Measurements from ENCODE around the gene GDF9. TPM values are rescaled to one million over a fixed set of nuclear protein-coding genes. Genes with fewer than 3 reads are reported as not detected.

Gene GDF9
- total and polyA plus RNA-seq, 2 donors: 0.26 to 0.65 TPM

- 55% methylated on average over 71 of the region's 71 CpGs for WGBS
- Histone ChIP-seq H3K4me3 (ENCODE audit: low read depth, low read length) (peak overlapping the region; percentile 4), H3K4me1 (ENCODE audit: insufficient read depth) (no peaks in the 10 kb centered on the region), H3K36me3 (ENCODE audit: insufficient read depth) (no peaks in the 10 kb centered on the region), H3K27ac (ENCODE audit: low read depth) (no peak overlapping the region)
- no peak for DNase-seq (ENCODE audit: extremely low spot score)
Measured at GRCh38 chr5:132825033-132825833, 41.0 kb downstream of the GDF9 start.

- Histone ChIP-seq H3K4me1 (ENCODE audit: insufficient read depth) (no peaks in the 10 kb centered on the region), H3K27ac (ENCODE audit: low read depth) (no peak overlapping the region), H3K36me3 (ENCODE audit: insufficient read depth) (no peaks in the 10 kb centered on the region), H3K4me3 (ENCODE audit: low read depth, low read length) (no peak overlapping the region)
- 94% methylated on average over 3 of the region's 3 CpGs for WGBS
- no peak for DNase-seq (ENCODE audit: extremely low spot score)
Measured at GRCh38 chr5:132824426-132824825, 41.8 kb downstream of the GDF9 start.

DNA sequence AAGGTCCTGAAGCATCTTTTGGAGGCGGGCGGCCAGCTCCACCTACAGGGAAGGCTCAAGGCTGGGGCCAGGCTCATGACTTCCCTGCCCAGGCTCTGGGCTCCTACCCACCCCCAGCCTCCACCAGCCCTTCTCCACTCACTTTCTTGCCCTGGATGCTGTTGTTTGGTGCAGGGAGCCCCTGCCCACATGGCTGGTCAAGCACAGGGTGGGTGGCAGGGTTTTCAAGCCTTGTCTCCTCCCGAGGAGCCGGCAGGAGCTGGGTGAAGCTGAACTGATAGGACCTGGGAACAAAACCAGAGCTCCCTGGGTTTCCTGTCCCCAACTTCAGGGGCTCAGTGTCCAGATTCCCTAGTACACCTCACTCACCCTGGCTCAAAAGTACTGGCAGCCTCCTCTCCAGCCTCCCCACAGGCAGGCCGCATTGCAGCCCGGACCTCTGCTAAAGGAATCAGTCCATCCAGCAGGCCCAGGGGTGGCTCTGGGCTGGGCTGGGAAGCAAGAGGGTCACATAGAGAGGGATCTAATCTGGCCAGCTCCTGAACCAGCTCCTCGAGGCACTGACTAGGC lies 42.7 kb downstream of the GDF9 start:
- 91% methylated on average over 7 of the region's 7 CpGs for WGBS
- Histone ChIP-seq H3K36me3 (ENCODE audit: insufficient read depth) (no peaks in the 10 kb centered on the region), H3K27ac (ENCODE audit: low read depth) (no peak overlapping the region), H3K4me3 (ENCODE audit: low read depth, low read length) (no peak overlapping the region), H3K4me1 (ENCODE audit: insufficient read depth) (no peaks in the 10 kb centered on the region)
- no peak for DNase-seq (ENCODE audit: extremely low spot score)

DNA sequence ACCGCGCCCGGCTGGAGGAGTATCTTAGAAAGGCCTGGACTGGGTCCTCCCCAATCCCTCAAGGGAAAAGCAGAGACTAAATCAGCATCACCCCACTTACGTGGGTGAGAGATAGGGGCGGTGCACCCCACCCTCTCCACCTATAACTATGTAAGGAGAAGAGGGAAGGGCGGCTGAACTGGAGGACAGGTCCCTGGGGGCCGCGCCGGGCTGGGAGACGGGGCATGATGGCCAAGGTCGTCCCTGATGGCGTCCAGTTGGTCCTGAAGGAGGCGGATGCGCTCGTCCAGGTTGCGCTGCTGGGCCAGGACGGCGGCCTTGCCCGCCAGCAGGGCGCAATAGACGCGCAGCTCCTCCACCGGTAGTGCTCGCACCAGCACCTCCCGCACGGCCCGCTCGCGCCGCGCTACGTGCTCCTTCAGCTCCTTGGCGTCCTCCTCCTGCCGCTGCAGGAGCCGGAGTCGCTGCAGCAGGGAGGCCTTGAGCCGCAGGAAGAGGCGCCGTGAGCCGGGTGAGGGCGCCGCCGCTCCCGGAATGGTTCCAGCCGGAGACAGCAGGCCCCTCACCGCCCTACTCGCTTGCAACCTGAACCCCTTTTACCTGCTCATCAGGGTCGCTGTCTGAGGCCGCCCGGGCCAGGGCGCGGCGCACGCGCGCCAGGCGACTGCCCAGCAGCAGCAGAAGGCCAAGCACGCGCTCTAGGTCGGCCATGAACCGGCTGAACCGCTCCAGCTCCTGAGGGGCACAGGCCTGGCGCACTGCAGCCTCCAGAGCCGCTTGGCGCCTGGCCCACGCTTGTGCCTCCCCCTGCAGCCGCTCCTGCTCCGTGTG lies 43.4 kb downstream of the GDF9 start:
- H3K27ac ChIP-seq (ENCODE audit: low read depth): no peak overlapping the region
- WGBS: 32% methylated on average over 68 of the region's 68 CpGs
- no peak for DNase-seq (ENCODE audit: extremely low spot score)
- no peaks in the 10 kb centered on the region for H3K4me1 ChIP-seq (ENCODE audit: insufficient read depth)
- H3K4me3 ChIP-seq (ENCODE audit: low read depth, low read length): peak overlapping the region; percentile 4
- H3K36me3 ChIP-seq (ENCODE audit: insufficient read depth): no peaks in the 10 kb centered on the region

GRCh38 chr5:132821791-132822190 lies 44.5 kb downstream of the GDF9 start:
- 73% methylated on average over 1 of the region's 1 CpG for WGBS
- H3K27ac ChIP-seq (ENCODE audit: low read depth): no peak overlapping the region
- no peak for DNase-seq (ENCODE audit: extremely low spot score)
- no peaks in the 10 kb centered on the region for H3K36me3 ChIP-seq (ENCODE audit: insufficient read depth)
- H3K4me1 ChIP-seq (ENCODE audit: insufficient read depth): no peaks in the 10 kb centered on the region
- H3K4me3 ChIP-seq (ENCODE audit: low read depth, low read length): no peak overlapping the region

DNA sequence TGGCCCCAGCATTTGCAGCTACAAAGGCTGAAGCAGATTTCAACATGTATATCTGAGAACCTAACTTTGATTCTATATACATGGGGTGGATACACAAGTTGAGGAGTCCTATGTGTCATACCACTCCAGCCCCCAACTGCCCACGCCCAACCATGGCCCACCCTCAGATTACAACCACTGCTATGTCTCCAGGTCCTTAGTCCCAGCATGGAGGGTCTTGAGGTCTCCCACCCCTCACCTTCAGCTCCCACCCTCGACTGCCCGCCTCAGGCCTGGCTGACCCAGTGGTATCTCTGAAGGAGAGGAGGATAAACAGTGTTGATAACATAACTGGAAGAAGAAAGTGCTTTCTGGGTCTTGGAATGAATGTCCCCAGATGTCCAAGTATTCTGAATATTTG lies 44.9 kb downstream of the GDF9 start:
- Histone ChIP-seq H3K4me1 (ENCODE audit: insufficient read depth) (no peaks in the 10 kb centered on the region), H3K36me3 (ENCODE audit: insufficient read depth) (no peaks in the 10 kb centered on the region), H3K4me3 (ENCODE audit: low read depth, low read length) (no peak overlapping the region), H3K27ac (ENCODE audit: low read depth) (no peak overlapping the region)
- WGBS: 86% methylated on average over 3 of the region's 3 CpGs
- no peak for DNase-seq (ENCODE audit: extremely low spot score)

- no peaks in the 10 kb centered on the region for H3K36me3 ChIP-seq (ENCODE audit: insufficient read depth)
- 26% methylated on average over 15 of the region's 15 CpGs for WGBS
- peak; percentile 75 for DNase-seq (ENCODE audit: extremely low spot score)
- no peaks in the 10 kb centered on the region for H3K4me1 ChIP-seq (ENCODE audit: insufficient read depth)
- no peak overlapping the region for H3K4me3 ChIP-seq (ENCODE audit: low read depth, low read length)
- H3K27ac ChIP-seq (ENCODE audit: low read depth): no peak overlapping the region
Measured at GRCh38 chr5:132820162-132820754, 46.0 kb downstream of the GDF9 start.

GRCh38 chr5:132819468-132819867 lies 46.8 kb downstream of the GDF9 start:
- Histone ChIP-seq H3K27ac (ENCODE audit: low read depth) (no peak overlapping the region), H3K4me3 (ENCODE audit: low read depth, low read length) (no peak overlapping the region), H3K36me3 (ENCODE audit: insufficient read depth) (no peaks in the 10 kb centered on the region), H3K4me1 (ENCODE audit: insufficient read depth) (no peaks in the 10 kb centered on the region)
- WGBS: 29% methylated on average over 26 of the region's 26 CpGs
- no peak for DNase-seq (ENCODE audit: extremely low spot score)

GRCh38 chr5:132817011-132817410 lies 49.3 kb downstream of the GDF9 start:
- no peak overlapping the region for H3K27ac ChIP-seq (ENCODE audit: low read depth)
- no peaks in the 10 kb centered on the region for H3K4me1 ChIP-seq (ENCODE audit: insufficient read depth)
- no peaks in the 10 kb centered on the region for H3K36me3 ChIP-seq (ENCODE audit: insufficient read depth)
- H3K4me3 ChIP-seq (ENCODE audit: low read depth, low read length): no peak overlapping the region
- no peak for DNase-seq (ENCODE audit: extremely low spot score)
- WGBS: 61% methylated on average over 1 of the region's 1 CpG

DNA sequence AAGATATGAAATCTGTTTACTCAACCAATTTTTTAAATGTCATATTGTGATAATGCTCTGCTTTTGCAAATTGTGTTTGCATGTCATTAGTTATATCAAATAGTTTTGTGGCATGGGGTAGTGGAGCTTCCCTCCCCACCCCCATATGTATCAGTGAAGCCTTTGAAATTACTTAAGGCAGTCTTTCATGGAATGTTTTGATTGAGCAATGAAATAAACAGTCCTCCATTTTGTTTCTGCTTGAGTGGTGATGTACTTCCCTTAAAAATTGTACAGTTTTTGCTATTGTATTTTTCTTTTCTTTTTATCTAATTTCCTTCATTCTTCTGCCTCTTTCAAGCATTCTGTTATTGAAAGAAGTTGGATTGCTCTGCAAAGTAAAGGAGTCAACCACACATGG lies 49.7 kb downstream of the GDF9 start:
- DNase-seq (ENCODE audit: extremely low spot score): no peak
- Histone ChIP-seq H3K4me1 (ENCODE audit: insufficient read depth) (no peaks in the 10 kb centered on the region), H3K27ac (ENCODE audit: low read depth) (no peak overlapping the region), H3K4me3 (ENCODE audit: low read depth, low read length) (no peak overlapping the region), H3K36me3 (ENCODE audit: insufficient read depth) (no peaks in the 10 kb centered on the region)

DNA sequence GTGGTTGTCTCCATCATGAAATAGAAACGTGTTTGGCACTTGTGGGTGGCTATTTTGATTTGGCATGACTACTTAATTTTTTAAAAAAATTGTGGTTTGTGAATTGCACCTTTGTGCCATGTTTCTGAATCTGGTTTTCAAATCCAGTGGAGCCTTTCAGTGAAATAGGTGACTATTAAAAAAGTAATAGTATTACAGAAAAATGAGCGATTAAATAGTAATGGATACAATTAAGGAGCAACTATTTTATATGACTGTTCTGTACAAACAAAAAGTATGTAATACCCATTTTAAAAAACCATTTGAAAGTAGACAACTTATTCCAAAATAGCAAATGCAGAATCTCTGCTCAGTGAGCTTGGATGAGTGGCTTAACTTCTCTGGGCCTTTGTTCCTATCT lies 50.2 kb downstream of the GDF9 start:
- DNase-seq (ENCODE audit: extremely low spot score): no peak
- Histone ChIP-seq H3K4me3 (ENCODE audit: low read depth, low read length) (no peak overlapping the region), H3K36me3 (ENCODE audit: insufficient read depth) (no peaks in the 10 kb centered on the region), H3K4me1 (ENCODE audit: insufficient read depth) (no peaks in the 10 kb centered on the region), H3K27ac (ENCODE audit: low read depth) (no peak overlapping the region)
- WGBS: 91% methylated on average over 2 of the region's 2 CpGs

DNA sequence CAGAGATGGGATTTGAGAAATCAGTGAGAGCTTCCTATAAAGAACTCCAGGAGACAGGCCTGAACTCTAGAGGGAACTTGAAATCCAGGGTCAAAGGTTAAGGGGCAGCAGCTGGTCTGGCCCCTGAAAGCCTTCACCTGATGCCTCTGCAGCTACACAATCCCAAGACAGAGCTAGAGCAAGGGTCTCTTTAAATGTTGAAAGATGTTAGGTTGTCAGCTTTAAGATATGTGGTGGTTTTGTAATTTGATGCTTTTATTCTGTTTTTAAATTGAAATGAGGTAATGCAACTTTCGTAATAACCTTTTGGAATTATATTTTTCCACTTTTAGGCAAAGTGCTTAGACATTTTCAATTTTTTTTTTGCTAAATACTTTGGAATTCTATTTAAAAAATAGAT lies 50.8 kb downstream of the GDF9 start:
- no peak overlapping the region for H3K4me3 ChIP-seq (ENCODE audit: low read depth, low read length)
- H3K36me3 ChIP-seq (ENCODE audit: insufficient read depth): no peaks in the 10 kb centered on the region
- H3K4me1 ChIP-seq (ENCODE audit: insufficient read depth): no peaks in the 10 kb centered on the region
- H3K27ac ChIP-seq (ENCODE audit: low read depth): no peak overlapping the region
- 93% methylated on average over 1 of the region's 1 CpG for WGBS
- DNase-seq (ENCODE audit: extremely low spot score): no peak

GRCh38 chr5:132814503-132815294 lies 51.6 kb downstream of the GDF9 start:
- H3K4me1 ChIP-seq (ENCODE audit: insufficient read depth): no peaks in the 10 kb centered on the region
- no peaks in the 10 kb centered on the region for H3K36me3 ChIP-seq (ENCODE audit: insufficient read depth)
- no peak for DNase-seq (ENCODE audit: extremely low spot score)
- no peak overlapping the region for H3K27ac ChIP-seq (ENCODE audit: low read depth)
- WGBS: 49% methylated on average over 81 of the region's 81 CpGs
- H3K4me3 ChIP-seq (ENCODE audit: low read depth, low read length): peak overlapping the region; percentile 36

Measured in urinary bladder (tissue), 4 donors.